ENCODE data around the gene DSCAML1. TPM values are rescaled to one million over a fixed set of nuclear protein-coding genes. Genes with fewer than 3 reads are reported as not detected.

Gene DSCAML1
- total and polyA plus RNA-seq, 8 donors, result 0.08 to 2.9 (median 0.45) TPM

DNA sequence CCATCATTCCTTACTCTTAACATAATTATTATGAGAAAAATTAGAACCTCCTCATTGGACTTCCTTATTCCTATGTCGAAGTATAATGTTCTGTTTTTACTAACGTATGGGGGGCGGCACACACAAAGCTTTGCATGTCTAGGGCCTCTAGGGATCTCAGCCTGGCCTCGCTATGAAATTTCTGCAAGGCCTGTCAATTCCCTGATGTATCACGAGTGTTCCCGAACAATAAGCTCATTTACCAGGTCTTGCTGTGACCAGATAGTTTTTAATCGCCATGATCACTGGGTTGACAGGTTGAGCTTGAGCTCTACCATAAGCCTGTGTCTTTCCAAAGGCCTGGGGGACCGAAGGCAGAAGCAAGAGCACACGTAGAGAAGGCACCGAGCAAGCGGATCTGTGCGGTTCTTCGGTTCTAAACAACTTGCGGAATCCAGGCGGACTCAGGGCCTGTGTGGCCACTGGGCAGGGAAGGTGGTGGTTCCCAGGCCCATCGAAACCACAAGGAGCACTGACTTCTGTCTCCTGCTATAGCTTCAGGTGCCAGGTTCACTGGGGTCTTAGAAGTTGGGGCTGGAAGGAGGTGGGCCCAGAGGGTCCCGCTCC, 37.9 kb upstream of the DSCAML1 start:
- WGBS, 5 donors, result 94 to 97% (median 95%) methylated on average over 17 of the region's 17 CpGs
- DNase-seq, result peak; percentile 2 to 4
- H3K27ac ChIP-seq, result no peak overlapping the region
- H3K4me3 ChIP-seq, result no peak overlapping the region
- TF ChIP-seq POLR2AphosphoS5 (IDR thresholded peaks at IDR 0.05) (no peak), EP300 (IDR thresholded peaks at IDR 0.05) (no peak), POLR2A (IDR thresholded peaks at IDR 0.05) (no peak)
- TF ChIP-seq, protein P1, sequence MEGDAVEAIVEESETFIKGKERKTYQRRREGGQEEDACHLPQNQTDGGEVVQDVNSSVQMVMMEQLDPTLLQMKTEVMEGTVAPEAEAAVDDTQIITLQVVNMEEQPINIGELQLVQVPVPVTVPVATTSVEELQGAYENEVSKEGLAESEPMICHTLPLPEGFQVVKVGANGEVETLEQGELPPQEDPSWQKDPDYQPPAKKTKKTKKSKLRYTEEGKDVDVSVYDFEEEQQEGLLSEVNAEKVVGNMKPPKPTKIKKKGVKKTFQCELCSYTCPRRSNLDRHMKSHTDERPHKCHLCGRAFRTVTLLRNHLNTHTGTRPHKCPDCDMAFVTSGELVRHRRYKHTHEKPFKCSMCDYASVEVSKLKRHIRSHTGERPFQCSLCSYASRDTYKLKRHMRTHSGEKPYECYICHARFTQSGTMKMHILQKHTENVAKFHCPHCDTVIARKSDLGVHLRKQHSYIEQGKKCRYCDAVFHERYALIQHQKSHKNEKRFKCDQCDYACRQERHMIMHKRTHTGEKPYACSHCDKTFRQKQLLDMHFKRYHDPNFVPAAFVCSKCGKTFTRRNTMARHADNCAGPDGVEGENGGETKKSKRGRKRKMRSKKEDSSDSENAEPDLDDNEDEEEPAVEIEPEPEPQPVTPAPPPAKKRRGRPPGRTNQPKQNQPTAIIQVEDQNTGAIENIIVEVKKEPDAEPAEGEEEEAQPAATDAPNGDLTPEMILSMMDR (IDR thresholded peaks at IDR 0.05), result no peak
- H3K4me1 ChIP-seq, result peaks cover 10 to 30% (median 20%) of the 10 kb centered on the region in 4 donors
- no peaks in the 10 kb centered on the region for H3K27me3 ChIP-seq
- intact Hi-C loops (cut with DNase I; ENCODE audit: low total_unique reads), result no loop called here
- H3K36me3 ChIP-seq, result peaks cover 0 to 41% (median 10%) of the 10 kb centered on the region in 4 donors
- H3K9me3 ChIP-seq, result no peaks in the 10 kb centered on the region

DNA sequence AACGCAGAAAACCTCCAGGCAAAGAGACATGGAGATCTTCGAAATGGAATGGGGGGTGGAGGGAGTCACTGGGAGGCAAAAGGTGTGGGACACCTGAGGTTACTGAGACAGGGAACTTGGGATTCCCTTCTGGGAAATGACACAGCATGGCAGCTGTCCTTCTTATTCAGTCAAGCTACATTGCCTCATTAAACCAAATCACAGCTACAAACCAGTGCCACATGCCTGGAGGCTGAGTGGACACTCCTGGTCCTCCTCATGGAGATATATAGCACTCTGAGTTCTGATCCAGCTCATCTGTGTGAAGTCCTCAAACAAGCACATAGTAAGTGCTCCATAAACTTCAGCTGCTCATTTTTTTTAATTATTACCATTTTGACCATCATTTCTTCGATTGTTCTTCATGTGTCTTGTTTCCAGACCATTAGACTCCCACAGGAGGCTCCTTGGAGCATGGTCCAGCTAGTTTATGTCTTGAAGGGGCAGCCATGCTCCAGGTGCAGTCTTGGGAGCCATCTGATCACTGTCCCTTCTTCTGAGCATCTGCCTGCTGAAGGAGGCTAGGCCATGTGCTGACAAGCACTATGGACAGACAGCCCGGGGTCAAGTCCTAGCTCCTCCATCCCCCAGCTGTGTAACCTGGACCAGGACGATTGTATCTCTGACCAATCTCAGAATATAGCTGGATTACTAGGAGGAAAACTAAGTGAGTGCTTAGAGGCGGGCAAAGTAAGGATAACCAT, 37.2 kb upstream of the DSCAML1 start:
- H3K4me3 ChIP-seq, result no peak overlapping the region
- TF ChIP-seq EP300 (IDR thresholded peaks at IDR 0.05) (no peak), POLR2A (IDR thresholded peaks at IDR 0.05) (no peak), POLR2AphosphoS5 (IDR thresholded peaks at IDR 0.05) (no peak)
- TF ChIP-seq, protein P1 (IDR thresholded peaks at IDR 0.05), result no peak
- H3K27me3 ChIP-seq, result no peaks in the 10 kb centered on the region
- DNase-seq, result peak; percentile 12 to 19
- H3K4me1 ChIP-seq, result peaks cover 10 to 33% (median 24%) of the 10 kb centered on the region in 4 donors
- intact Hi-C loops (cut with DNase I; ENCODE audit: low total_unique reads), result no loop called here
- H3K27ac ChIP-seq, result peak overlapping the region in 4 of 5 donors; percentile 7 to 65 (median 54)
- H3K36me3 ChIP-seq, result peaks cover 0 to 34% (median 6%) of the 10 kb centered on the region in 4 donors
- WGBS, 5 donors, result 82 to 89% (median 85%) methylated on average over 6 of the region's 6 CpGs
- no peaks in the 10 kb centered on the region for H3K9me3 ChIP-seq

DNA sequence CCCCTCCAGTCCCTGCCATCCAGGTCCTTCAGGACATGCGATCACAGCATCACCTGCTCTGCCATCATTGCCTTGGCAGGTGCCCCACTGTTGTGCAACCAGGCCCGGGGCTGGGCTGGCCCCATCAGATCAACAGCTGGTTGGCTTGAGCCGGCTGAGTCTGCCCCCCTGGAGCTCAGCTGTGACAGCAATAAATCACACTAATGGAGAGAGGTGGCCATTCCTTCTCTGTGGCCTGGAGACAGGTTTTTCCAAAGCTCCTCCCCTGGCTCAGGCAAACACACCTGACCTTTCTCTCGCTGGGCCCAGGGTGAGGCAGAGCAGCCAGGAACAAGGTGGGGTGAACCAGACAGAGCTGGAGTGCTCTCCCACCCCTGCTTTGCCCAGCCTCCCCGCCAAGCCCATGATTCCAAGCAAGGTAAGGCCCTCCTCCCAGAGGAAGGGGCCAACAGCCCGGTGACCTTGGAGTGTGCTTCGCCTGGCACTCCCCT, 36.4 kb upstream of the DSCAML1 start:
- Histone ChIP-seq H3K4me1 (peaks cover 17 to 41% (median 30%) of the 10 kb centered on the region in 4 donors), H3K36me3 (peaks cover 0 to 27% (median under 1%) of the 10 kb centered on the region in 4 donors), H3K27me3 (peaks cover 0 to 3% (median 0%) of the 10 kb centered on the region in 3 donors), H3K9me3 (no peaks in the 10 kb centered on the region), H3K4me3 (no peak overlapping the region), H3K27ac (peak overlapping the region in 4 of 5 donors; percentile 7 to 65 (median 54))
- TF ChIP-seq EP300 (IDR thresholded peaks at IDR 0.05), result no peak
- no peak for TF ChIP-seq POLR2A (IDR thresholded peaks at IDR 0.05)
- TF ChIP-seq, protein P1 (IDR thresholded peaks at IDR 0.05), result no peak
- TF ChIP-seq POLR2AphosphoS5 (IDR thresholded peaks at IDR 0.05), result peak in 1 of 3 donors; percentile 25
- DNase-seq, result peak; percentile 75 to 96
- intact Hi-C loops (cut with DNase I; ENCODE audit: low total_unique reads), result no loop called here
- 23 to 53% (median 37%) methylated on average over 7 of the region's 7 CpGs for WGBS, 5 donors

DNA sequence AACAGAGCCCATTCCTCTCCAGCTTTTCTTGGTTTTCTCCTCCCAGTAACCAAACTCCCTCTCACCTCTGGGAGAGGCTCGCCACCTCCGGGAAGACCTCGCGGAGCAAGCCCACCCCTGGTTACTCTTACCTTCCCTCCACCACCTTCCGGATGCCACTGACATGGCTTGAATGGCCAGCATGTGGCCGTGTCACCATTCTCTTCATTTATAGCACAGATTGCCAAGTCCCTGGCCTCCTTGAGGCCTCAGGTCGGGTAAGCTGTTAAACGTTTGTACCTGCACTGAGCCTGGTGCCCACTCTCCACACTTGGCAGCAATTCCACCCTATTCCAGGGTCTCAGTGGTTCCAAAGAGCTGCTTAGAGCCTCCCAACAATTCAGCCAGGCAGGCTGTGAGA, 35.5 kb upstream of the DSCAML1 start:
- WGBS, 5 donors, result 83 to 95% (median 91%) methylated on average over 8 of the region's 8 CpGs
- Histone ChIP-seq H3K36me3 (peaks cover 0 to 17% (median 0%) of the 10 kb centered on the region in 4 donors), H3K4me3 (no peak overlapping the region), H3K27me3 (peaks cover 0 to 7% (median 0%) of the 10 kb centered on the region in 3 donors), H3K4me1 (peaks cover 17 to 48% (median 36%) of the 10 kb centered on the region in 4 donors), H3K27ac (peak overlapping the region in 1 of 5 donors; percentile 49), H3K9me3 (no peaks in the 10 kb centered on the region)
- TF ChIP-seq EP300 (IDR thresholded peaks at IDR 0.05) (no peak), POLR2AphosphoS5 (IDR thresholded peaks at IDR 0.05) (no peak), POLR2A (IDR thresholded peaks at IDR 0.05) (no peak)
- TF ChIP-seq, protein P1 (IDR thresholded peaks at IDR 0.05), result no peak
- peak; percentile 7 to 20 for DNase-seq
- intact Hi-C loops (cut with DNase I; ENCODE audit: low total_unique reads), result no loop called here
